Liver (tissue), 9 donors: Measurements from ENCODE around the gene RPTOR. TPM values are rescaled to one million over a fixed set of nuclear protein-coding genes. Genes with fewer than 3 reads are reported as not detected.

Experiments
- DNase-seq: peaks from one replicate; pipeline ENCODE4 v3.0.0-alpha.2; 2017; ENCODE audit warnings: low spot score
- H3K27ac ChIP-seq, 2 donors: one replicate each; pipeline ENCODE4 v1.7.0; 2013; ENCODE audit warnings: inconsistent platforms in 2 of 2, low read length in 2 of 2, control low read depth in 1 of 2, low read depth in 1 of 2, mild to moderate bottlenecking in 1 of 2
- H3K27me3 ChIP-seq, 4 donors: one replicate each; pipeline versions ENCODE4 v1.6.1 to v1.7.0; 2013; ENCODE audit warnings: low read length in 3 of 4, inconsistent platforms in 1 of 4, mild to moderate bottlenecking in 1 of 4, moderate library complexity in 1 of 4; ENCODE audit not compliant: control insufficient read depth in 4 of 4, insufficient read depth in 4 of 4
- H3K36me3 ChIP-seq, 4 donors: one replicate each; pipeline versions ENCODE4 v1.6.1 to v1.7.0; 2013; ENCODE audit warnings: low read length in 3 of 4, mild to moderate bottlenecking in 3 of 4, low read depth in 1 of 4, moderate library complexity in 1 of 4; ENCODE audit not compliant: control insufficient read depth in 4 of 4, insufficient read depth in 3 of 4
- H3K4me1 ChIP-seq, 4 donors: one replicate each; pipeline versions ENCODE4 v1.6.1 to v1.7.0; 2013; ENCODE audit warnings: low read length in 3 of 4, mild to moderate bottlenecking in 3 of 4, moderate library complexity in 1 of 4; ENCODE audit not compliant: control insufficient read depth in 4 of 4, insufficient read depth in 4 of 4
- H3K4me3 ChIP-seq, 3 donors: one replicate each; pipeline versions ENCODE4 v1.6.1 to v1.7.0; 2013; ENCODE audit warnings: low read length in 3 of 3, control low read depth in 1 of 3, low read depth in 1 of 3, mild to moderate bottlenecking in 1 of 3
- H3K9ac ChIP-seq, 2 donors: one replicate each; pipeline ENCODE4 v1.7.0; 2013; ENCODE audit warnings: low read length in 2 of 2, mild to moderate bottlenecking in 2 of 2, moderate library complexity in 2 of 2, control low read depth in 1 of 2, low read depth in 1 of 2
- H3K9me3 ChIP-seq, 4 donors: one replicate each; pipeline versions ENCODE4 v1.6.1 to v1.7.0; 2013; ENCODE audit warnings: low read length in 3 of 4; ENCODE audit not compliant: control insufficient read depth in 4 of 4
- EGR1 ChIP-seq, 2 donors: IDR thresholded peaks; 2 replicates each; pipeline ENCODE4 v1.6.1; 2016 to 2018; ENCODE audit warnings: antibody characterized with exemption in 2 of 2, low read depth in 2 of 2
- FOXA2 ChIP-seq: IDR thresholded peaks from 2 replicates; pipeline ENCODE4 v1.6.1; 2016; ENCODE audit warnings: antibody characterized with exemption
- GABPA ChIP-seq, 2 donors: IDR thresholded peaks in 1 of 2; conservative IDR thresholded peaks in 1 of 2; 2 replicates each; pipeline ENCODE4 v1.6.1; 2016; ENCODE audit warnings: antibody characterized with exemption in 2 of 2, mild to moderate bottlenecking in 1 of 2, moderate library complexity in 1 of 2
- HNF4G ChIP-seq: IDR thresholded peaks from 2 replicates; pipeline ENCODE4 v1.6.1; 2016; ENCODE audit warnings: antibody characterized with exemption
- NR2F2 ChIP-seq: IDR thresholded peaks from 2 replicates; pipeline ENCODE4 v1.6.1; 2016; ENCODE audit warnings: antibody characterized with exemption
- SP1 ChIP-seq: IDR thresholded peaks from 2 replicates; pipeline ENCODE4 v1.6.1; 2018; ENCODE audit warnings: antibody characterized with exemption, mild to moderate bottlenecking
- TAF1 ChIP-seq: conservative IDR thresholded peaks from 2 replicates; pipeline ENCODE4 v1.6.1; 2016; ENCODE audit warnings: antibody characterized with exemption, mild to moderate bottlenecking
- WGBS: extraction: QIAGEN DNeasy Blood & Tissue Kit; methylation state at CpG from one replicate; pipeline ENCODE4 v1.1.7; 2013; 5-methylcytosine and 5-hydroxymethylcytosine counted together
- polyA plus RNA-seq, 2 donors: library from polyadenylated mRNA; stranded (reverse) in 1 of 2; unstranded in 1 of 2; fragments of 200-250 nt in 1 of 2; fragments of >200 nt in 1 of 2; fragmentation: Nextera tagmentation in 1 of 2; extraction: Ambion mirVana in 1 of 2; gene quantifications; one replicate each; pipeline versions ENCODE4 v1.2.1 to v1.2.3, GENCODE V29; 2013 to 2015
- total RNA-seq, 2 donors: library from RNA; depleted of rRNA; stranded (reverse); fragments of >200 nt; gene quantifications; one replicate each; pipeline ENCODE4 v1.2.3, GENCODE V29; 2014
- TF ChIP-seq, protein P1 (sequence below): fragments of 150-350 bp; IDR thresholded peaks from 2 replicates; pipeline ENCODE4 v1.5.1; 2017; ENCODE audit warnings: improper control_type of control experiment, low read depth, low read length; ENCODE audit not compliant: missing input control
- TF ChIP-seq, protein P2 (sequence below): IDR thresholded peaks from 2 replicates; pipeline ENCODE4 v1.6.1; 2016; ENCODE audit warnings: antibody characterized with exemption, mild to moderate bottlenecking
- TF ChIP-seq, protein P3 (sequence below): IDR thresholded peaks from 2 replicates; pipeline ENCODE4 v1.6.1; 2016; ENCODE audit warnings: antibody characterized with exemption
- donor health status: healthy.
- donor health status: healthy.
- donor health status: healthy.
- donor health status: healthy.
- donor health status: healthy.

Gene RPTOR
- total and polyA plus RNA-seq, 4 donors: 4.8 to 25.4 (median 11.6) TPM

DNA sequence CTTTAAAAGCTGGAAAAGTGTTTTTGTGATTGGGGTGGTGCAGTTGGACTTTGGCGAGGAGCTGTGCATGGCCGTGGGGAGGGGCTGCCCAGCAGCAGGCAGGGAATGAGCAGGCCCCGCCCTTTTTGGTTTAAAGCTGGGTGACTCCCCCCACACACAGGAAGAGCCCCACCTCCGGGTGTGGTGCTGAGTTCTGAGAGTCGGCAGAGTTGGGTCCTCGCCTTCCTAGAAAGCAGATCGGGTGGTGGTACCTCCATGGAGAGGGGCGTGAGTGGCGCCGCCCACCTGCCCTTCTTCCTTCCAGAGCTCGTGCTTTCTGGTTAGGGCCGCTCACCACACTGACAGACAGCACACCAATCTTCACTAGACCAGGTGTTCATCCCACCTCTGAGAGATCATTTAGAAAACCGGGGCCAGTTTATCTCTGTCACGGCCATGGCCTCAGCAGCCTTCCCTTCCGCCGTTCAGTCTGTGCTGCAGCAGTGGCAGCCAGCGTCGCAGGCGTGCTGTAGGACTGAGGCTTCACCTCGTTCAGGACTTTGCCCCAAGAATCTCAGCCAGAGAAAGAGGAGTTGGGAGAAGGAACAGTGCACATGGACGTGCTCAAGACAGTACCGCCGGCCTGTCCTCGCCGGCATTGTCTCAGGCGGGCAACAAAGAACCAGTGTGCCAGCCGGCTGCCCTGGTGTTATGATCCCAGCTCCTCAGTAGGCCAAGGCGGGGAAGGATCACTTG lies 303.0 kb downstream of the RPTOR start (continued):
- TF ChIP-seq, protein P1, sequence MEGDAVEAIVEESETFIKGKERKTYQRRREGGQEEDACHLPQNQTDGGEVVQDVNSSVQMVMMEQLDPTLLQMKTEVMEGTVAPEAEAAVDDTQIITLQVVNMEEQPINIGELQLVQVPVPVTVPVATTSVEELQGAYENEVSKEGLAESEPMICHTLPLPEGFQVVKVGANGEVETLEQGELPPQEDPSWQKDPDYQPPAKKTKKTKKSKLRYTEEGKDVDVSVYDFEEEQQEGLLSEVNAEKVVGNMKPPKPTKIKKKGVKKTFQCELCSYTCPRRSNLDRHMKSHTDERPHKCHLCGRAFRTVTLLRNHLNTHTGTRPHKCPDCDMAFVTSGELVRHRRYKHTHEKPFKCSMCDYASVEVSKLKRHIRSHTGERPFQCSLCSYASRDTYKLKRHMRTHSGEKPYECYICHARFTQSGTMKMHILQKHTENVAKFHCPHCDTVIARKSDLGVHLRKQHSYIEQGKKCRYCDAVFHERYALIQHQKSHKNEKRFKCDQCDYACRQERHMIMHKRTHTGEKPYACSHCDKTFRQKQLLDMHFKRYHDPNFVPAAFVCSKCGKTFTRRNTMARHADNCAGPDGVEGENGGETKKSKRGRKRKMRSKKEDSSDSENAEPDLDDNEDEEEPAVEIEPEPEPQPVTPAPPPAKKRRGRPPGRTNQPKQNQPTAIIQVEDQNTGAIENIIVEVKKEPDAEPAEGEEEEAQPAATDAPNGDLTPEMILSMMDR: no peak
- TF ChIP-seq NR2F2 (no peak), SP1 (no peak), FOXA2 (no peak), GABPA (IDR thresholded peaks at IDR 0.05 in 1 of 2, conservative IDR thresholded peaks at IDR 0.05 in 1 of 2) (no peak)

DNA sequence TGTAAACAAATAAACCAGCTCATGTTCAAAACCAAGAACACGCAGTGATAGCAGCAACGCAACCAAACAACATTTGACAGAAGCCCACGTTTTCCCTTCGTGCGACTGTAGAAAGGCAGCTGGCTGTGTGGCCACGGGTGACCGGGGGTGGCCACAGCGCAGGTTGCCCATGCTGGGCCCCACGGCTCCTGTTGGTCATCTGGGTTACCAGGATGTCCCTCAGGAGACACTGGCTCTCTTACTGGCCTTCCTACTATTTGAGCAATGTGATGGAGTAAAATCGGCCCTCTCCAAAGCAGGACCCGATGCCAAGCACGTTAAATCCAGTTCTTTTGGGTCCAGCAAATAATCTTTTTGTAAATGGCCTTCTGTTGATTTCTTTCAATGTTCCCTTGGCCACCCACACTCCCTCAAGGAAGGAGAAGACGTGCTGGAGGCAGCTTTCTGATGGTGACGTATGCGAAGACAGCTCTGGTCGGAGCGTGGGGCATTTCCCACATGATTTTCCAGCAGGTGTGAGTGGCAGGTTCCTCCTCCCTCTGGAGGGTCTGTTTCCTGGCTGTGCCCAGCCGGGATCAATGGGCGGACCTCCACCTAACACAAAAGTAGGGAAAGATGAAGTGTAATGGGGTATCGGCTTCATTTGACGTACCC lies 303.9 kb downstream of the RPTOR start:
- WGBS: 97% methylated on average over 21 of the region's 21 CpGs
- Histone ChIP-seq H3K9me3 (no peaks in the 10 kb centered on the region), H3K4me1 (no peaks in the 10 kb centered on the region), H3K36me3 (peaks cover 3 to 19% (median 7%) of the 10 kb centered on the region in 4 donors), H3K27ac (no peak overlapping the region), H3K4me3 (no peak overlapping the region), H3K9ac (no peak overlapping the region), H3K27me3 (no peaks in the 10 kb centered on the region)
- TF ChIP-seq EGR1 (IDR thresholded peaks at IDR 0.05; ENCODE audit: low read depth in 2 of 2) (no peak), TAF1 (no peak), NR2F2 (no peak), HNF4G (no peak), GABPA (IDR thresholded peaks at IDR 0.05 in 1 of 2, conservative IDR thresholded peaks at IDR 0.05 in 1 of 2) (no peak)
- TF ChIP-seq, protein P2, sequence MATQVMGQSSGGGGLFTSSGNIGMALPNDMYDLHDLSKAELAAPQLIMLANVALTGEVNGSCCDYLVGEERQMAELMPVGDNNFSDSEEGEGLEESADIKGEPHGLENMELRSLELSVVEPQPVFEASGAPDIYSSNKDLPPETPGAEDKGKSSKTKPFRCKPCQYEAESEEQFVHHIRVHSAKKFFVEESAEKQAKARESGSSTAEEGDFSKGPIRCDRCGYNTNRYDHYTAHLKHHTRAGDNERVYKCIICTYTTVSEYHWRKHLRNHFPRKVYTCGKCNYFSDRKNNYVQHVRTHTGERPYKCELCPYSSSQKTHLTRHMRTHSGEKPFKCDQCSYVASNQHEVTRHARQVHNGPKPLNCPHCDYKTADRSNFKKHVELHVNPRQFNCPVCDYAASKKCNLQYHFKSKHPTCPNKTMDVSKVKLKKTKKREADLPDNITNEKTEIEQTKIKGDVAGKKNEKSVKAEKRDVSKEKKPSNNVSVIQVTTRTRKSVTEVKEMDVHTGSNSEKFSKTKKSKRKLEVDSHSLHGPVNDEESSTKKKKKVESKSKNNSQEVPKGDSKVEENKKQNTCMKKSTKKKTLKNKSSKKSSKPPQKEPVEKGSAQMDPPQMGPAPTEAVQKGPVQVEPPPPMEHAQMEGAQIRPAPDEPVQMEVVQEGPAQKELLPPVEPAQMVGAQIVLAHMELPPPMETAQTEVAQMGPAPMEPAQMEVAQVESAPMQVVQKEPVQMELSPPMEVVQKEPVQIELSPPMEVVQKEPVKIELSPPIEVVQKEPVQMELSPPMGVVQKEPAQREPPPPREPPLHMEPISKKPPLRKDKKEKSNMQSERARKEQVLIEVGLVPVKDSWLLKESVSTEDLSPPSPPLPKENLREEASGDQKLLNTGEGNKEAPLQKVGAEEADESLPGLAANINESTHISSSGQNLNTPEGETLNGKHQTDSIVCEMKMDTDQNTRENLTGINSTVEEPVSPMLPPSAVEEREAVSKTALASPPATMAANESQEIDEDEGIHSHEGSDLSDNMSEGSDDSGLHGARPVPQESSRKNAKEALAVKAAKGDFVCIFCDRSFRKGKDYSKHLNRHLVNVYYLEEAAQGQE: no peak
- TF ChIP-seq, protein P3, sequence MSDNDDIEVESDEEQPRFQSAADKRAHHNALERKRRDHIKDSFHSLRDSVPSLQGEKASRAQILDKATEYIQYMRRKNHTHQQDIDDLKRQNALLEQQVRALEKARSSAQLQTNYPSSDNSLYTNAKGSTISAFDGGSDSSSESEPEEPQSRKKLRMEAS: no peak
- TF ChIP-seq, protein P1: no peak
- DNase-seq: no peak
